LNCaP clone FGC (cell line): ENCODE results near the gene FRMPD4.

Source experiments
- DNase-seq: peaks from one replicate; pipeline ENCODE4 v3.0.0-alpha.2; 2011; ENCODE audit warnings: low read depth
- H3K4me3 ChIP-seq: 2 replicates; pipeline ENCODE4 v1.5.1; 2011; ENCODE audit warnings: mild to moderate bottlenecking, low read depth, low read length, control low read depth
- TF ChIP-seq, protein P1 (sequence below): IDR thresholded peaks from 2 replicates; pipeline ENCODE4 v1.5.1; 2012; ENCODE audit warnings: mild to moderate bottlenecking; ENCODE audit not compliant: control insufficient read depth, insufficient read depth; ENCODE audit errors: extremely low read depth

The FRMPD4 gene

DNA sequence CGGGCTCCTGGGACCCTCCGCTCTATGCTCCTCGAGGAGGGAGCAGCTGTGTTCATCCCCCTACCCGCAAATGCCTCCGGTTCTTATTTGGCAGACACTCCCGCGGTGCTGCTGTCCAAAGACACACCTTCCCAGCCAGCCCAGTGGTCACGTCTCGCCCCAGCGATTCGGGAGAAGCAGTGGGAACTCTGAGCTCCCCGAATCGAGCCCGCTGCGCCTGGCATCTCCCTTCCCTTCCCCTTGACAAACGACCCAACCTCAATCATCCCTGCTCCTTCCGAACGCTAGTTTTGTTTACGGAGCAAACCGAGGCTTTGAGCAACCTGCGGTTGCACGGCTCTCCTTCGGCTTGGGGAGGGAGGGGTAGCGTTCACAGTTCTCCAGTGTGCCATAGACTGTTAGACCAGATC lies 317 bp upstream of the FRMPD4 start:
- DNase-seq, result no peak
- TF ChIP-seq, protein P1, sequence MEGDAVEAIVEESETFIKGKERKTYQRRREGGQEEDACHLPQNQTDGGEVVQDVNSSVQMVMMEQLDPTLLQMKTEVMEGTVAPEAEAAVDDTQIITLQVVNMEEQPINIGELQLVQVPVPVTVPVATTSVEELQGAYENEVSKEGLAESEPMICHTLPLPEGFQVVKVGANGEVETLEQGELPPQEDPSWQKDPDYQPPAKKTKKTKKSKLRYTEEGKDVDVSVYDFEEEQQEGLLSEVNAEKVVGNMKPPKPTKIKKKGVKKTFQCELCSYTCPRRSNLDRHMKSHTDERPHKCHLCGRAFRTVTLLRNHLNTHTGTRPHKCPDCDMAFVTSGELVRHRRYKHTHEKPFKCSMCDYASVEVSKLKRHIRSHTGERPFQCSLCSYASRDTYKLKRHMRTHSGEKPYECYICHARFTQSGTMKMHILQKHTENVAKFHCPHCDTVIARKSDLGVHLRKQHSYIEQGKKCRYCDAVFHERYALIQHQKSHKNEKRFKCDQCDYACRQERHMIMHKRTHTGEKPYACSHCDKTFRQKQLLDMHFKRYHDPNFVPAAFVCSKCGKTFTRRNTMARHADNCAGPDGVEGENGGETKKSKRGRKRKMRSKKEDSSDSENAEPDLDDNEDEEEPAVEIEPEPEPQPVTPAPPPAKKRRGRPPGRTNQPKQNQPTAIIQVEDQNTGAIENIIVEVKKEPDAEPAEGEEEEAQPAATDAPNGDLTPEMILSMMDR, result no peak
- no peak overlapping the region for H3K4me3 ChIP-seq

- no peak for DNase-seq
- no peak overlapping the region for H3K4me3 ChIP-seq
These were observed 1.8 kb downstream of the FRMPD4 start for GRCh38 chrX:12139934-12140611.

DNA sequence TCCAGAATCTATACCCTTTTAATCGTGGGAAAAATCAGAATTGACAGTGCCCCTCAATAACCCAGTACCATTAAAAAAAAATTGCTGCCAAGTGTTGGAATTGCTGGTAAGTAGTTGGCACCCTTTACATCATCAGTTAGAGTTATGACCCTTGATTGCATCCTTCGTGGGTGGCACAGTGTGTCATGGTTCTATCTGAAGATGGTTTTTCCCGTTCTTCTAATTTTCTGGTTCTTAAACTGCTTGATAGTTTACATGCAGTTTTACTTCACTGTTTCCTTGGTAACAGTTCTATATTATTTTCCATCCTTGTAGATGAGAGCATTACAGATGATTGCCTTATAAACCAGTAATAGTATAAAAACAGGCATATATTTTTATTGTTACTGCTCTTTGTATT lies 3.2 kb downstream of the FRMPD4 start:
- no peak for DNase-seq
- H3K4me3 ChIP-seq, result no peak overlapping the region
- TF ChIP-seq, protein P1, result no peak

More at GRCh38 chrX:12139934-12140611, 1.8 kb downstream of the FRMPD4 start:
- TF ChIP-seq, protein P1, result no peak

DNA sequence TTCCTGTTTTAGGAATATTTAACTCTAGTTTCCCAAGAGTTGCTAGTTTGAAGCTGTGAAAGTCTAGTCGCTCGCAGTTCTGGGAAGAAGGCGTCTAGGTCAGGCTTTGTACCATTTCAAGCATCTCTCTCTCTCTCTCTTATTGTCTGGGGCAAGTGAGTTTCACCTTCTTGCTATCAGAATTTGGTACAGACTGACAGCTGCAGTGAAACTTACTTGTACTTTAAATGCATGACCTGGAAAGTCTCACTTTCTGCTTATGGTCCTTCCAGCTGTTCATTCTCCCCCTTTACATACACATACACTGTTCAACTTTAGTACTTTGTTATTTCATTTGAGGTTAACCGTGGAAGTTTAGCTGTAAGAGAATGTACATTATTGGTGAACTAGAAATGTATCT lies 4.4 kb downstream of the FRMPD4 start:
- H3K4me3 ChIP-seq, result no peak overlapping the region
- TF ChIP-seq, protein P1, result no peak
- no peak for DNase-seq

DNA sequence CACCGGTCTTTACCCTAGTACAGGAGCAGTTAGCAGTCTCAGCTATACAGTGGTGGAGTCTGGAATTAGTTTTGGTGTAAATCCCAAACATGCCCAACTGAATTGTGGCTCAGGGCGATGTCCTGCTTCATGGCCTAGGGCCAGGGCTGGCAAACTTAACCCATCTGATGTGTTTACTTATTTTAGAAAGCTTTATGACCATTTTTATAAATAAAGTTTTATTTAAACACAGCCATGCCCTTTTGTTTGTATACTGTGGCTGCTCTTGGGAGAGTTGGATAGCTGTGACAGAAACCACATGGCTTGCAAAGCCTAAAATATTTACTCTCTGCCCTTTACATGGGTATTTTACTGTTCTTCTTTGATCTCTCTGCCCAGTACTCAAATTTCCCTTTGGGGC lies 7.1 kb downstream of the FRMPD4 start:
- no peak overlapping the region for H3K4me3 ChIP-seq
- DNase-seq, result no peak
- TF ChIP-seq, protein P1, result no peak

- TF ChIP-seq, protein P1, result no peak
- DNase-seq, result no peak
These were observed 11.6 kb downstream of the FRMPD4 start for GRCh38 chrX:12149670-12150407.

DNA sequence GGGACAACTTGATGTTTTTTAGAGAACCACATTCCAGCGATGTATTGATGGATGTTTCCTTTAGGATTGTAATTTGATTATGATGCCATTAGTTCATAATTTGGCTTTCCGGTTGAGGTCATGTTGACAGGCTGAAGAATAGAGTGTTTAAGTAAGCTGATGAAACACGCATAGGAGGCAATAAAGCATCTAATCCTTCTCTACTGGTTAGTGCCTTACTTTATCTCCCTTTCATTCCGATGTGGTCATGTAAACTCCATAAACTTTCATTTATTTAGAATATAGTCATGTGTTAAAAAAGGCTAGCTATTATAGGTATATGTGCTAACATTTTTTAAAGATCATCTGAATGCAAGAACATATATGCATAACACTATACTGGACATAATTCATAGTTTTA lies 15.0 kb downstream of the FRMPD4 start:
- TF ChIP-seq, protein P1, result no peak
- DNase-seq, result no peak
- no peak overlapping the region for H3K4me3 ChIP-seq

More at GRCh38 chrX:12149670-12150407, 11.6 kb downstream of the FRMPD4 start:
- no peak overlapping the region for H3K4me3 ChIP-seq
